ENCODE results near the gene PLOD1. TPM values are rescaled to one million over a fixed set of nuclear protein-coding genes. Genes with fewer than 3 reads are reported as not detected.

Gene PLOD1
- total RNA-seq, 8 experiments from 2014 or later = 24.0 to 136 (median 66.7) TPM

- Histone ChIP-seq H3K4me3 (no peak overlapping the region), H3K4me1 (replicated peaks in 1 of 2) (peaks cover 17 to 18% of the 10 kb centered on the region in 2 donors), H3K27ac (peak overlapping the region in 1 of 2 donors; percentile 30)
- 89 to 100% (median 94%) methylated on average over 1 to 8 of the region's 8 CpGs; no CpG with 5 or more reads in 1 of the 10 experiments for WGBS, 10 experiments
- ATAC-seq (replicated peaks in 6 of 8) = no peak
- in situ Hi-C loops (cut with MboI; ENCODE audit: low pct_unique_long_range_greater_than_20kb in 2 of 9, low sequenced_read_pairs in 9 of 9, unreplicated experiment in 9 of 9) = no loop called here
Observed at GRCh38 chr1:11978301-11978700, 43.8 kb downstream of the PLOD1 start.

GRCh38 chr1:11979028-11979850 lies 44.7 kb downstream of the PLOD1 start:
- H3K4me3 ChIP-seq = peak overlapping the region; percentile 82 to 95 (median 89)
- peak overlapping the region; percentile 93 to 97 for H3K27ac ChIP-seq
- peak in 3 of 8 experiments; percentile 17 to 27 (median 21) for ATAC-seq (replicated peaks in 6 of 8)
- WGBS, 10 experiments = 0 to 100% (median 56%) methylated on average over 1 to 29 of the region's 29 CpGs
- in situ Hi-C loops (cut with MboI; ENCODE audit: low pct_unique_long_range_greater_than_20kb in 2 of 9, low sequenced_read_pairs in 9 of 9, unreplicated experiment in 9 of 9) = no loop called here
- H3K4me1 ChIP-seq (replicated peaks in 1 of 2) = peaks cover 17 to 18% of the 10 kb centered on the region in 2 donors

DNA sequence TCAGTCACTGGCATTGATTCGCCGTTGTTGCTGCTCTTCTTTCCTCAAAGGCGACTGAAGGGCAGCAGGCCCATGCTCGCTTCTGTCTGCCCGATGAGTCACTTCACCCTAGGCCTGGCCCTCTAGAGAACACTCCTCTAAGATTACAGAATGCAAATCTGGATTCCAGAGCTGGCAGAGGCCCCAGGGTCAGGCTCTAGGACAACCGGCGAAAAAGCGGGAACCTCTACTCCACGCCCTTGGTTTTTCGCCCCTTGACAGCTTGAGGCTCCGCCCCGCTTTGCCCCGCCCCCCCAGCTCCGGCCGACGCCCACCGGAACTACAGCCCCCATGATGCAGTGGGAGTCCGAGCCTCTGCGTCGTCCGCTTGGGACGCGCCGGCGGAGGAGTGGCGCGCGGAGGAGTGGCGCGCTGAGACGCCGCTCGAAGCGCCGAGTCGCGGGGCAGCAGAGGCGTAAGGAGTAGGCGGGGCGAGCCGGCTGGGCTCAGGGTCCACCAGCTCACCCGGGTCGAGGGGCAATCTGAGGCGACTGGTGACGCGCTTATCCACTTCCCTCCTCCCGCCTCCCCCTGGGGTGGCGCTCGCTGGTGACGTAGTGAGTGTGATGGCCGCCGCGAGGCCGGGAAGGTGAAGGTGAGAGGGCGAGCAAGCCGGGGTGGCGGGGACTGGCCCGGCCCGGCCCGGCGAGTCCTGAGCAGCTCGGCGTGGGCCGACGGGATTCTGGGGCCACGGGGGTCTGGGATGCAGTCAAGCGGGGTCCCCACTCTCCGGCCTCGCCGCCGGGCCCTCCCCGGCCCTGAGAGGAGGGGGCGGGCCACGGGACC lies 45.5 kb downstream of the PLOD1 start, which contains the start of gene MFN2:
TSS of gene MFN2 (plus strand) at position 594 of the 825 bp plus-strand sequence. CDS start 8,725 bp downstream, outside the sequence.
- H3K27ac ChIP-seq = peak within 1 kb of the TSS; percentile 93 to 97
- peaks cover 17 to 18% of the 10 kb centered on the region in 2 donors for H3K4me1 ChIP-seq (replicated peaks in 1 of 2)
- ATAC-seq (replicated peaks in 6 of 8) = peak; percentile 81 to 94 (median 93)
- WGBS, 10 experiments = 0 to 3% (median 1%) methylated on average over 2 to 24 of the region's 74 CpGs; no CpG with 5 or more reads in 4 of the 10 experiments
- H3K4me3 ChIP-seq = peak within 1 kb of the TSS; percentile 82 to 95 (median 89)
- in situ Hi-C loops (cut with MboI; ENCODE audit: low pct_unique_long_range_greater_than_20kb in 2 of 9, low sequenced_read_pairs in 9 of 9, unreplicated experiment in 9 of 9) = no loop called here

DNA sequence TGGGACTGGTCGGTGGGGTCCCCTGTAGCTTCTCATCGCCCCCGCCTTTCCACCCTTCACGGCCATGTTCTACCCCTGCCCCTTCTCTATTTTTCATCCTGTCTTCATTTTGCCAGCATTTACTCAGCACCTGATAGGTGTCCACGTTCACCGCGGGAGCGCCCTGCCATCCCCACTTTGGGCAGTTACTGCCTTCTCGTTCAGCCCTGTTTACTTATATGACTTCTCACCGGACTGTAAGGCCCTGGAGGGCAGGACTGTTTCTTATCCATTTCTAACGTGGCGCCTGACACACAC lies 46.1 kb downstream of the PLOD1 start:
- Histone ChIP-seq H3K4me3 (peak overlapping the region; percentile 82 to 95 (median 89)), H3K4me1 (replicated peaks in 1 of 2) (peaks cover 17 to 18% of the 10 kb centered on the region in 2 donors), H3K27ac (peak overlapping the region; percentile 93 to 97)
- in situ Hi-C loops (cut with MboI; ENCODE audit: low pct_unique_long_range_greater_than_20kb in 2 of 9, low sequenced_read_pairs in 9 of 9, unreplicated experiment in 9 of 9) = no loop called here
- no peak for ATAC-seq (replicated peaks in 6 of 8)
- WGBS, 10 experiments = 0 to 2% (median 0%) methylated on average over 2 to 10 of the region's 12 CpGs

DNA sequence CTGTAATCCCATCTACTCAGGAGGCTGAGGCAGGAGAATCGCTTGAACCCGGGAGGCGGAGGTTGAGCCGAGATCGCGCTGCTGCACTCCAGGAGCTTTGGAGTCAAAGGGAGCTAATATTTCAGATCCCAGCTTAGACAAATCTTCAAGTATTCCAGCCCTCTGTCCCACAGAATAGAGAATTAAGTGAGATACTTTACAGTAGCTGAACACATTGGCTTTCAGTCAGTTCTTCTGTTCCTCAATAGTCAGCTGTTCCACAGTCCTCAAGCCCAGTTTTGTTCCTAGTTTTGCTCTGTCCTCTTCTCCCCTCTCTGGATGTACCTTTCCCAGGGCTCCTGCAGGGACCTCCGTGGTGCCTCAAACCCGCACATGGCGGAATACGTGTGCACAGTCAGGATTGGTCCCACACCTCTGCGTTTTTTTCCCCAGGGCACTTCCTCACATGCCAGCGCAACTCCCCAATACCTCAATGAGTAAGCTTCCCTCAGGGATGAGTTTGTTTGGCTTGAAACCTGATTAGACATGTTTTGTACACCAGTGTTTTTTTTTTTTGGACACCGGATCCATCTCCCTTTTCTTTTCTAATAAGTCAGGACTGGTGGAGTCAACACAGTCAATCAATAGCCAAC lies 47.0 kb downstream of the PLOD1 start:
- H3K4me1 ChIP-seq (replicated peaks in 1 of 2) = peaks cover 17 to 18% of the 10 kb centered on the region in 2 donors
- H3K4me3 ChIP-seq = peak overlapping the region; percentile 82 to 95 (median 89)
- no peak for ATAC-seq (replicated peaks in 6 of 8)
- in situ Hi-C loops (cut with MboI; ENCODE audit: low pct_unique_long_range_greater_than_20kb in 2 of 9, low sequenced_read_pairs in 9 of 9, unreplicated experiment in 9 of 9) = no loop called here
- WGBS, 10 experiments = 0 to 100% (median 93%) methylated on average over 1 to 12 of the region's 13 CpGs; no CpG with 5 or more reads in 2 of the 10 experiments
- H3K27ac ChIP-seq = no peak overlapping the region

GRCh38 chr1:11982010-11982392 lies 47.5 kb downstream of the PLOD1 start:
- Histone ChIP-seq H3K4me3 (no peak overlapping the region), H3K27ac (no peak overlapping the region), H3K4me1 (replicated peaks in 1 of 2) (peaks cover 17 to 18% of the 10 kb centered on the region in 2 donors)
- in situ Hi-C loops (cut with MboI; ENCODE audit: low pct_unique_long_range_greater_than_20kb in 2 of 9, low sequenced_read_pairs in 9 of 9, unreplicated experiment in 9 of 9) = no loop called here
- 58 to 100% (median 85%) methylated on average over 1 to 3 of the region's 3 CpGs; no CpG with 5 or more reads in 3 of the 10 experiments for WGBS, 10 experiments
- ATAC-seq (replicated peaks in 6 of 8) = no peak

- Histone ChIP-seq H3K4me3 (no peak overlapping the region), H3K4me1 (replicated peaks in 1 of 2) (peaks cover 12 to 13% of the 10 kb centered on the region in 2 donors), H3K27ac (no peak overlapping the region)
- in situ Hi-C loops (cut with MboI; ENCODE audit: low pct_unique_long_range_greater_than_20kb in 2 of 9, low sequenced_read_pairs in 9 of 9, unreplicated experiment in 9 of 9) = no loop called here
- ATAC-seq (replicated peaks in 6 of 8) = no peak
- WGBS, 10 experiments = 69 to 100% (median 96%) methylated on average over 1 to 5 of the region's 5 CpGs; no CpG with 5 or more reads in 3 of the 10 experiments
Observed at GRCh38 chr1:11984121-11984520, 49.6 kb downstream of the PLOD1 start.

DNA sequence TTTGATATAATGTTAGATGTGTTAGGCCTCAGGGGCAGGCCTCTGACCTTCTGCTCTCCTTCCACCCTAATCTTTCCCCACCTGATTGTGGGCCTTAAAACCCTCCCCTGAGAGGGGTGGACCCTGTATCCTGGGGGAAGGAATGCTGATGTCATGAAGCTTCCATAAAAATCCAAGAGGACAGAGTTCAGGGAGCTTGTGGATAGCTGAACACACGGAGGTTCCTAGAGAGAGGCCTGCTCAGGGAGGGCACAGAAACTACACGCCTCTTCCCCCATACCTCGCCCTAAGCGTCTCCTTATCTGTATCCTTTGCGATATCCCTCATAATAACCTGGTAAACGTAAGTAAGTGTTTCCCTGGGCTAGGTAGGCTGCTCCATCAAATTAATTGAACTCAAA lies 50.1 kb downstream of the PLOD1 start:
- in situ Hi-C loops (cut with MboI; ENCODE audit: low pct_unique_long_range_greater_than_20kb in 2 of 9, low sequenced_read_pairs in 9 of 9, unreplicated experiment in 9 of 9) = no loop called here
- ATAC-seq (replicated peaks in 6 of 8) = no peak
- Histone ChIP-seq H3K27ac (no peak overlapping the region), H3K4me3 (no peak overlapping the region), H3K4me1 (replicated peaks in 1 of 2) (peaks cover 8% of the 10 kb centered on the region in 2 donors)
- 60 to 100% (median 100%) methylated on average over 1 to 4 of the region's 6 CpGs; no CpG with 5 or more reads in 4 of the 10 experiments for WGBS, 10 experiments

- ATAC-seq (replicated peaks in 6 of 8) = no peak
- Histone ChIP-seq H3K27ac (no peak overlapping the region), H3K4me1 (replicated peaks in 1 of 2) (peaks cover 7% of the 10 kb centered on the region in 2 donors), H3K4me3 (no peak overlapping the region)
- WGBS, 10 experiments = 95 to 100% (median 100%) methylated on average over 1 to 2 of the region's 3 CpGs; no CpG with 5 or more reads in 5 of the 10 experiments
- in situ Hi-C loops (cut with MboI; ENCODE audit: low pct_unique_long_range_greater_than_20kb in 2 of 9, low sequenced_read_pairs in 9 of 9, unreplicated experiment in 9 of 9) = no loop called here
Observed at GRCh38 chr1:11985171-11985570, 50.7 kb downstream of the PLOD1 start.

DNA sequence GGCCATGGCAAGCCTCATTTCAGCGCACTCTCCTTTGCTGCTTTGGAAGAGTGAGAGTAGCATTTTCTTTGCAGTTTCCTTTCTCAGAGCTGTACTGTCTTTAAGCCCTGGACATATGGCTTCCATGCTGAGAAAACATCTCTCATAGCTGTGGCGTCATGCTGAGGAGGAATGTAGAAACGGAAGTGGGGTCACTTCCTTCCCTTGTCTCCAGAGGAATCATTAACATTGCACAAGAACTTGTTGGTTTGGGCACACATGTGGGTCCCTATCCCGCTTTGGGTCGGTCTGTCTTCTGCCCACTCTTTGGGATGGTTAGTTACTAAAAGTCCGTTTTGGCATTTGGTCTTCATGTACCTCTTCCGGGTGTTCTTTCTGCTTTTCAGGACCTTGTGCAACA lies 51.3 kb downstream of the PLOD1 start:
- Histone ChIP-seq H3K4me3 (no peak overlapping the region), H3K4me1 (replicated peaks in 1 of 2) (peaks cover 7% of the 10 kb centered on the region in 2 donors), H3K27ac (no peak overlapping the region)
- in situ Hi-C loops (cut with MboI; ENCODE audit: low pct_unique_long_range_greater_than_20kb in 2 of 9, low sequenced_read_pairs in 9 of 9, unreplicated experiment in 9 of 9) = no loop called here
- ATAC-seq (replicated peaks in 6 of 8) = peak in 3 of 8 experiments; percentile 25 to 50 (median 31)
- 0 to 91% (median 43%) methylated on average over 1 to 6 of the region's 7 CpGs; no CpG with 5 or more reads in 1 of the 10 experiments for WGBS, 10 experiments

DNA sequence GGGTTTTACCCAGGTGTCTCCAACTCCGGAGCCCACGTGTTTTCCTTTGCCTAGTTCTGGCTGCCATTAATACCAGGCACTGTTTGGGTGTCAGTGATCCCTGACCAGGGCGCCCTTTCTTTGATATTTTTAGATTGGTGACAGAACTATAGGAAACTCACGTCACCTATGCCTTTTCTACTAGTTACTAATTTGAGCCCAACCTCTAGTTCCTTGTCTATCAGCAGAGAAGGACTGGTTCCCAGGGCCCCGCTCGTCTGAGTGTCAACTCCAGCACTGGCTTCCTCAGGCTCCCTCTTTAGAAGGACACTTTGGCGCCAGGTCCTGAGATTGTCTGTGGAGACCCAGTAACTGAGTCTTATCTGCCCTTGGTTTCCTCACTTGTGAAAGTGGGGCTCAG lies 55.2 kb downstream of the PLOD1 start:
- no peak overlapping the region for H3K27ac ChIP-seq
- in situ Hi-C loops (cut with MboI; ENCODE audit: low pct_unique_long_range_greater_than_20kb in 2 of 9, low sequenced_read_pairs in 9 of 9, unreplicated experiment in 9 of 9) = no loop called here
- no peaks in the 10 kb centered on the region for H3K4me1 ChIP-seq (replicated peaks in 1 of 2)
- no peak overlapping the region for H3K4me3 ChIP-seq
- ATAC-seq (replicated peaks in 6 of 8) = no peak
- 93 to 100% (median 100%) methylated on average over 1 to 7 of the region's 7 CpGs; no CpG with 5 or more reads in 2 of the 10 experiments for WGBS, 10 experiments

- H3K4me3 ChIP-seq = no peak overlapping the region
- ATAC-seq (replicated peaks in 6 of 8) = no peak
- no peaks in the 10 kb centered on the region for H3K4me1 ChIP-seq (replicated peaks in 1 of 2)
- in situ Hi-C loops (cut with MboI; ENCODE audit: low pct_unique_long_range_greater_than_20kb in 2 of 9, low sequenced_read_pairs in 9 of 9, unreplicated experiment in 9 of 9) = no loop called here
- H3K27ac ChIP-seq = no peak overlapping the region
- 80 to 100% (median 88%) methylated on average over 1 to 8 of the region's 10 CpGs; no CpG with 5 or more reads in 1 of the 10 experiments for WGBS, 10 experiments
Observed at GRCh38 chr1:11990303-11991032, 56.0 kb downstream of the PLOD1 start.

Measured in motor neuron (in vitro differentiated cells).